Mammary epithelial cell (primary cell): ENCODE results near the gene GHRHR.

Experiments used
- EZH2 ChIP-seq: IDR thresholded peaks from 2 replicates; pipeline ENCODE4 v1.6.1; 2012; ENCODE audit warnings: low read length, inconsistent platforms, borderline replicate concordance
- TF ChIP-seq, protein P1 (sequence below), 2 donors: IDR thresholded peaks in 1 of 2; conservative IDR thresholded peaks in 1 of 2; 2 replicates each; pipeline ENCODE4 v1.5.1; 2011 to 2012; ENCODE audit warnings: inconsistent platforms in 2 of 2, low read length in 2 of 2, mild to moderate bottlenecking in 2 of 2, control low read depth in 1 of 2, low read depth in 1 of 2; ENCODE audit not compliant: insufficient read depth in 1 of 2; ENCODE audit errors: extremely low read depth in 1 of 2

- TF ChIP-seq, protein P1, sequence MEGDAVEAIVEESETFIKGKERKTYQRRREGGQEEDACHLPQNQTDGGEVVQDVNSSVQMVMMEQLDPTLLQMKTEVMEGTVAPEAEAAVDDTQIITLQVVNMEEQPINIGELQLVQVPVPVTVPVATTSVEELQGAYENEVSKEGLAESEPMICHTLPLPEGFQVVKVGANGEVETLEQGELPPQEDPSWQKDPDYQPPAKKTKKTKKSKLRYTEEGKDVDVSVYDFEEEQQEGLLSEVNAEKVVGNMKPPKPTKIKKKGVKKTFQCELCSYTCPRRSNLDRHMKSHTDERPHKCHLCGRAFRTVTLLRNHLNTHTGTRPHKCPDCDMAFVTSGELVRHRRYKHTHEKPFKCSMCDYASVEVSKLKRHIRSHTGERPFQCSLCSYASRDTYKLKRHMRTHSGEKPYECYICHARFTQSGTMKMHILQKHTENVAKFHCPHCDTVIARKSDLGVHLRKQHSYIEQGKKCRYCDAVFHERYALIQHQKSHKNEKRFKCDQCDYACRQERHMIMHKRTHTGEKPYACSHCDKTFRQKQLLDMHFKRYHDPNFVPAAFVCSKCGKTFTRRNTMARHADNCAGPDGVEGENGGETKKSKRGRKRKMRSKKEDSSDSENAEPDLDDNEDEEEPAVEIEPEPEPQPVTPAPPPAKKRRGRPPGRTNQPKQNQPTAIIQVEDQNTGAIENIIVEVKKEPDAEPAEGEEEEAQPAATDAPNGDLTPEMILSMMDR (conservative IDR thresholded peaks at IDR 0.05 in 1 of 2, IDR thresholded peaks at IDR 0.05 in 1 of 2; ENCODE audit: extremely low read depth in 1 of 2, insufficient read depth in 1 of 2, low read depth in 1 of 2, low read length in 2 of 2): no peak
- TF ChIP-seq EZH2: no peak
Measured at GRCh38 chr7:31027161-31027965, 63.6 kb downstream of the GHRHR start.
